Retinal pigment epithelial cell (primary cell): ENCODE measurements around the gene TRPM2.

ENCODE experiments used
- DNase-seq: peaks from one replicate; pipeline ENCODE4 v3.0.0-alpha.2; 2010; ENCODE audit warnings: low read depth
- H3K4me3 ChIP-seq: 2 replicates; pipeline ENCODE4 v1.5.1; 2011; ENCODE audit warnings: mild to moderate bottlenecking, low read length, control low read depth, moderate library complexity
- CTCF ChIP-seq: conservative IDR thresholded peaks from 2 replicates; pipeline ENCODE4 v1.5.1; 2011; ENCODE audit warnings: low read depth, low read length, control low read depth, inconsistent platforms

Gene TRPM2

GRCh38 chr21:44345495-44345894, 7.9 kb upstream of the TRPM2 start:
- no peak for DNase-seq
- no peak for TF ChIP-seq CTCF
- no peak overlapping the region for H3K4me3 ChIP-seq

- no peak overlapping the region for H3K4me3 ChIP-seq
- TF ChIP-seq CTCF: no peak
- no peak for DNase-seq
Observed at GRCh38 chr21:44347911-44348451, 5.4 kb upstream of the TRPM2 start.

GRCh38 chr21:44348861-44349260, 4.6 kb upstream of the TRPM2 start:
- no peak overlapping the region for H3K4me3 ChIP-seq
- DNase-seq: no peak
- TF ChIP-seq CTCF: no peak

- no peak for TF ChIP-seq CTCF
- H3K4me3 ChIP-seq: no peak overlapping the region
- no peak for DNase-seq
Observed at GRCh38 chr21:44349416-44349846, 4.0 kb upstream of the TRPM2 start.

- H3K4me3 ChIP-seq: no peak overlapping the region
- DNase-seq: no peak
- TF ChIP-seq CTCF: no peak
Observed at GRCh38 chr21:44349847-44350772, 3.3 kb upstream of the TRPM2 start.

GRCh38 chr21:44350773-44351481, 2.5 kb upstream of the TRPM2 start:
- TF ChIP-seq CTCF: no peak
- H3K4me3 ChIP-seq: no peak overlapping the region
- no peak for DNase-seq
